ENCODE data around the gene ANKRD60.

Gene ANKRD60, protein sequence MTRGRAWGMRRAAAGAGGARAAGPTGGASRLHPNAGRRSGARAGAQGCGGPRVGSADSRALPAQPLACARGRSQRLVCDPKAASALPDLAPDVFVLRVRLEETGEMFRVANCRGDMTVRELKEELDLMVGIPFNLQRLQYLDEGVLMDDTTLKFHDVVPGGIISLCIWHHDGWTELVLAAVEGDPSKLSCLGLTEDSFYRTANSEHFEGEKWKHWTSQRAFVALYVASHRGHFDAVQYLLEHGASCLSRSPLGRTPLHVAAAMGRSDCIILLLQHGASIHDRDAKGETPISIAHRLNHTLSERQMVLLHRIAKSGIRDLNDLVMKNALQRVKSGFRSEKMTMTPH

GRCh38 chr20:58228484-58229197, at the start of gene ANKRD60:
ANKRD60 (minus strand) TSS chr20:58228653; CDS start chr20:58228653, 0 bp downstream.
- no peak for DNase-seq (ENCODE audit: low spot score)

DNA sequence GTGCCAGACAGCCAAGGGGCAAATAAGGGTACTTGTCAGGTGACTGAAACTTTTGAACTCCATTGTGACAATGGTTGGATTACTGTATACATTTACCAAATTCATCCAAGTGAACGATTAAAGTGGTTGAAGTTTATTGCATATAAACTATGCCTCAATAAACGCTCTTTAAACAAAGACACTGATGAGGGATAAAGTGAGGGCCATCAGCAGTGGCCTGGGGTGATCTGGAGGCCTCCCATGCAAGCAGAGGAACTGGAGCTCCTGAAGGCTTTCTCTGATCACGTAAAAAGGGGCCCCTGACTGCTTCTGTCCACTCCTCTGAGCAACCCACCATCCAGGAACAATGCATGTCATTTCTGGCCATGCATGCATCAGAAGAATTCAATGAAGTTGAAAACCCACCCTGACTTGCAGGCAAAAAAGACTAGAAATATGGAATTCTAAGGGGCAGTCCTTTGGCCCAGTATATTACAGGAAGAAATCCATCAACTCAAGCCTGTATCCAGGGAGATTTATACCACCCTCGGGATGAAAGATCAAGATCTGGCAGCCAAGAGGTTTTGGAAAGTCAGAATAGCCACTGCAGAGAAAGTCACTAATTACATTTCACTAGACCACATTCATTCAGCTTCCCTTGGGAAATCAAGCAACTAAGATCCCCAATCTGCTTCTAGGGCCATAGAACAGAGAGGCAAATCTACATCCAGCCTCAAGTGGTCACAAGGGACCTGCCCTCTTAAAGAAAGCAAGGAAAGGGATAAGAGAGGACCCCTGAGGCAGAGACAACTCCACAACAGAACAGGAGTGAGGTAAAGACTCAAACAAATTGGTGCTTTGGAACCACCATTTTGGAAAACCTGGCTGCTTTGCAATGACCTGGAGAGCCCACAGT, 49.4 kb upstream of the ANKRD60 start:
- no peak for DNase-seq (ENCODE audit: low spot score)

GRCh38 chr20:58277107-58277506, 48.7 kb upstream of the ANKRD60 start:
- no peak for DNase-seq (ENCODE audit: low spot score)

GRCh38 chr20:58274384-58274783, 45.9 kb upstream of the ANKRD60 start:
- DNase-seq (ENCODE audit: low spot score) = no peak

GRCh38 chr20:58271606-58272351, 43.3 kb upstream of the ANKRD60 start:
- DNase-seq (ENCODE audit: low spot score) = no peak

DNA sequence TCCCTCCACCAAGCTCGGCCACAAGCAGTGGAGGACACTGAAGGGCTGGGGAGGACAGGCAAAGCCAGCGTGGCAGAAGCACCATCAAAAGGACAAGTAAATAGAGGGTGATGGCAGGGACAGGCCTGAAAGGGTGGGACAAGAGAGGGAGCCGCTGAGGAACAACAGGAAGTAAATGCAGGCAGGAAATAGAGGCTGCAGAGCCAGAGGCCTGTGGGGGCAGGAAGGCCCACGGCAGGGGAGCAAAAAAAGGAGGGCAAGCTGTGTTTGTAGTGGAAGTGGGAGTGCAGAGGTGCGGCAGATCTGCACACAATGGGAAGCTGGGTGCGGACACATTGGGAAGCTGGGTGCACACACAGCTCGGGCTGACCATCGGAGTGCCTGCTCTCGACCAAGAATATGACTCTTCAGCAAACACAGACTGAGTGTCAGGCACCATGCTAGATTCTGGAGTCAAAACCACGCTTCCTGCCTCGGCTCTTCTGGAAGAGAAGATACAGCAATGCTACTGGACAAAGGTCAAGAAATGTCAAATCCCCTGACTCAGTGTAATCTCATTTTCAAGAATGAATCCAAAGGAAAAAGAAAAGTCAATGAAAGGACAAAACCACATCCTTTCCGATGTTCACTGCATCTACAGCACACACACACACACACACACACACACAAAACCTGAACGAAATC, 40.6 kb upstream of the ANKRD60 start:
- no peak for DNase-seq (ENCODE audit: low spot score)

DNA sequence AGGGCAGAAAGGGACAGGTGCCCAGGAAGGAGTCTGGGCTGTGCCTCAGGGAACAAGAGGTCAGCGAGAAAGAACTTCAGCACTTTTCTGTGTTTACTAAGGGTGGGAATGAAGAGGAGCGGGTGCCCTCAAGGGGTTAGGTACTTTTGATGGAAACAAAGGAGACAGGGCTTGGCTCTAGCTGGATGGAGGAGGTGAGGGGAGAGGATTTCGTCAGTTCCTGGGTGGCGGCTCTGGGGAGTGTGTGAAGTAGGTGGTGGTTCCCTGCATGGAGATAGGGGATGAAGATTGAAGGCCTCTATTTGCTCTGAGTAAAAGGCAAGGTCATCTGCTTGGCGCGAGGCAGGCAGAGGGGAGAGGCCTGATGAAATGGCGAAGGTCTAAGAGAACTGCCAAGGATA, 40.0 kb upstream of the ANKRD60 start:
- no peak for DNase-seq (ENCODE audit: low spot score)

- no peak for DNase-seq (ENCODE audit: low spot score)
Measured at GRCh38 chr20:58267389-58268215, 39.1 kb upstream of the ANKRD60 start.

DNA sequence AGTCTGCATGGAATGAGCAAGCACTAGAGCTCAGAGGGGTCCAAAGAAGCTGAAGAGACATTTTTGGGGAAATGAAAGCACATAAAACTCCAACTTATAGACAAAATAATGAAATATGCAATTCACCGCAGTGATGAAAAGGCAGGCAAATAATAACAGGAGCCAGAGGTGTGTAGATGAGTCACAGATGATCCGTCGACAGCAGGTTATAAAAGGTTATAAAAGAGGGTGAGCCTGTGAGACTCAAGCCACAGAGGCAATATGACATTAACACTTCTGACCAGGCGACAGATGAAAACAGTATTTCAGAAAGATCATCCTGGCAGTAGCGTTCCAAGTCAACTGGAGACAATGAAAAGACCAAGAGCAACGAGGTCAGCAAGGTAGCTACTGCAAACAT, 35.8 kb upstream of the ANKRD60 start:
- no peak for DNase-seq (ENCODE audit: low spot score)

- no peak for DNase-seq (ENCODE audit: low spot score)
Measured at GRCh38 chr20:58261660-58262059, 33.2 kb upstream of the ANKRD60 start.

DNA sequence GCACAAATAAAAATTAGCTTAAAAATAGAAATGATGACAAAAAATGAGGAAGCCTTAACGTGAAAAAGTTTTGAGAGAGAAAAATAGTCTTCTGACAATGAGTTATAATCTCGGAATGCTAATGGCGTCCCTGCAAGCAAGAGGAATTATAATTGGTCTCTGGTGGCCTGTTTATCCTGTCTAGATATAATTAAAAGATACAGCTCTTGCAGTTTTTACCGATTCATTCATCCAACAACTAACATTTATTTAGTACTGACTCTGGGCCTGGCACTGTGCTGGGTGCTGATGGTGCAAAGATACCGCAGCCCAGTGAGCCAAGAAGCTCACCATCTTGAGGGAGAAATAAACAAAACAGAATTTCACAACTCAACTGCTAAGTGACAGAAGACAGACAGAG, 31.6 kb upstream of the ANKRD60 start:
- no peak for DNase-seq (ENCODE audit: low spot score)

DNA sequence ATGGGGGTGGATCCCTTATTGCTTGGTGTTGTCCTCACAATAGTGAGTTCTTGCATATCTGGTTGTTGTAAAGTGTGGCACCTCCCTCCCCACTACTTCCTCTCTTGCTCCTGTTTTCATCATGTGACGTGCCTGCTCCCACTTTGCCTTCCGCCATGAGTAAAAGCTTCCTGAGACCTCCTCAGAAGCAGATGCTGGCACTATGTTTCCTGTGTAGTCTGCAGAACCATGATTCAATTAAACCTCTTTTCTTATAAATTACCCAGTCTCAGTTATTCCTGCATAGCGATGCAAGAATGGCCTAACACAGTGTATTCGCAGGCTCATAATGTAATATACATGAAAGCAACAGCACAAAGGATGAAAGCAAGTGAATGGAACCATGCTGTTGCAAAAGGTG, 28.4 kb upstream of the ANKRD60 start:
- DNase-seq (ENCODE audit: low spot score) = no peak

DNA sequence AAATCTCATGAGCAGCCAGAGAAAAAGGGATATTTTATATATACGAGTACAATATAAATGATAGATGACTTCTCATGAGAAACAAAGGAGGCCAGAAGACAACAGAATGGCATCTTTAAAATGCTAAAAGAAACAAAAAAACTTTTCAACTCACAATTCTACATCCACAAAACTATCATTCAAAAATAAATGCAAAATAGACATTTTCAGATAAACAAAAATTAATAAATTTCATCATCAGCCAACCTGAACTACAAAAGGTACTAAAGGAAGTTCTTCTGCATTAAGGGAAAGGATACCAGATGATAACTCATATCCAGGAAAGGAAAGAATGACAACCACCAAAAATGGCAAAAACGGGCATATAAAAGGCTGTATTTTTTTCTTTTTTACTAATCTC, 27.9 kb upstream of the ANKRD60 start:
- DNase-seq (ENCODE audit: low spot score) = no peak

DNA sequence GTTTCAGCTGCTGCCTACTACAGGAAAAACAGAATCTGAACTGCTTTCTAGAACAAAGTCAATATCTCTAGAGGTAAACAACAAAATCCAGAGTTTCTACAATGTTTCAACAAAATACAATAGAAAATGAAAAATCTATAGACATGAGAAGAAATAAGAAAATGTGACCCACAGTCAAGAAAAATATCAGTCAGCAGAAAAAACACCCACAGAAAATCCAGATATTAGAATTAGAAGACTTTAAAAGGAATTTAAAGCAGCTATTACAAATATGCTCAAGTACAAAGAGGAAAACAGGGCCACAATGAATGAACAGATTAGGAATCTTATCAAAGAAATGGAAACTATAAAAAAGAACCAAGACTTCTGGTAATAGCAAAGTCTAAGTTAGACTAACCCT, 26.4 kb upstream of the ANKRD60 start:
- no peak for DNase-seq (ENCODE audit: low spot score)

GRCh38 chr20:58251979-58252591, 23.6 kb upstream of the ANKRD60 start:
- no peak for DNase-seq (ENCODE audit: low spot score)

GRCh38 chr20:58251348-58251978, 23.0 kb upstream of the ANKRD60 start:
- no peak for DNase-seq (ENCODE audit: low spot score)

DNA sequence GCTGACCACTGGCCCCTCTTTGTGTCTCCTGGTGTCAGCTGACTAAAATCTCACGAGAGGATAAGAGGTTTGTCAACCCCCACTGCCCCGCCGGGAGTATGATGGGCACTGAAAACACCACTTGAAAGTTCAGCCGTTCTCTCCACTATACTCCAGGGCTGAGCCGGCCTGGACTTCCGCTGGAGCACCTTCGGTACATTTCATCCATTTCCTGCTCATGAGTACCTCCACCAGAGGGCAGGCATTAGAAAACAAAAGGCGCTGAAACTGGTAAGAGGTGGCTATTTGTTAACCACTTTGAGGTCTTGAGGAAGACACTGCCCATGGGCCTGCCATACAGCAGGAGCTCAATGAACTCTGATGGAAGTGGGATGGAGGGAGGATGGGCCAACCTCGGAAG, 17.9 kb upstream of the ANKRD60 start:
- DNase-seq (ENCODE audit: low spot score) = no peak

DNA sequence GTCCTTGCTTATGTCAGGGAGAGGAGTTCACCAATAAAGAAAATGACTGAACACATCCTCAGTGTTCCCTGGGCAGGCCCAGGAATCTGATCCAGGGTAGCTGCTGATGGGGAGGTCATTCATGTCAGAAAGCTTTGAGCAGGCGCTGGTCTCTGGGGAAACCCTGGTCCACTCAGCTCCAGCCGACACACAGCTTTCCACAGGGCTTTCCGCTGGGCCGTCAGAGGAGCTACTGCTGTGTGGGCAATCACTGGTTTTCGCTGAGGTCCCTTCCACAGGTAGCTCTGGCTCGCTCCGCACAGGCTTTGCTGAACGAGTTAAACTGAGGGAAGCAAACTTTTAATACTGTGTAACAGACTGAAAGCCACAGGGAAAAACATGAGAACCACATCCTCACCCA, 17.5 kb upstream of the ANKRD60 start:
- no peak for DNase-seq (ENCODE audit: low spot score)

- no peak for DNase-seq (ENCODE audit: low spot score)
Measured at GRCh38 chr20:58245181-58245891, 16.9 kb upstream of the ANKRD60 start.
